ENCODE measurements around the gene ING4. TPM values are rescaled to one million over a fixed set of nuclear protein-coding genes. Genes with fewer than 3 reads are reported as not detected.

ING4 gene
- total RNA-seq, 1 donor from 2014 or later, result 45.7 TPM

DNA sequence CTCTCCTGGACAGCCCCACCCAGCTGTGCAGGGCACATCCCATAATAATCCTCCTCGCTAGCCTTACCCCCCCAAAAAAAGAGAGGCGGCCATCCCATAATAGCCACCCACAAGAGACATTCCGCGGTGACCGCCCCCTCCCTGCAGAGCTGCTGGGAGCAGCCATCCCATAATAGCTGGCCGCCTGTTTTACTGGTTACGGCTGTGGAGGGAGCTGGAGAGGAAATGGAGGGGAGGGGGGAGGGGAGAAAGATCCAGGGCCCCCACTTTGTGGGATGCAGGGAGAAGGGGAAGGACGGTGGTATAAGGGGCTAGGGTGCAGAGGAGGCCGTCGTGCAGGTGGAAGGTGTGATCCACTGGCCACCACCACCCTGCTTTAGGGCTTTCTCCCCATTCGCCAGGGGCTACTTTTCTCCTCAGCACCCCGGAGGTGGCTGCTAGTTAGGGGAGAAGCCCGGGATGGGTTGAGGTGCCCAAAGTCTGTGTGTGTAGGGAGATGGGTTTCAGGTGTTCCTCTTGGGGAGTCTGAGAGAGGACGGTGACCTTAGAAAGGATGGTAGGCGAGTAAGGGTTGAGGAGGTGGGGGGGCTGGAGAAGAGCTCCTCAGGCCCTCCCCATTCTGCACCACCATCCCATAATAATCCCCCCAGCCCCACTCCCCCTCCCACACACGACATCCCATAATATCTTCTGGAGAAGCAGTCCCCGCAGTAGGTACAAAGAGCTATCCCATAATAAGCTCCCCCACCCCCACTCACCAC, 49.7 kb downstream of the ING4 start:
- no peaks in the 10 kb centered on the region for H3K27me3 ChIP-seq
- H3K36me3 ChIP-seq, result no peaks in the 10 kb centered on the region
- intact Hi-C loops (cut with DNase I), result no loop called here
- peak overlapping the region; percentile 31 to 33 for H3K4me3 ChIP-seq
- H3K9me3 ChIP-seq, result no peaks in the 10 kb centered on the region
- peak overlapping the region; percentile 94 for H3K27ac ChIP-seq
- H3K4me1 ChIP-seq, result peaks cover 33% of the 10 kb centered on the region
- TF ChIP-seq POLR2A (IDR thresholded peaks at IDR 0.05) (peak in 1 of 2 donors; percentile 5), POLR2AphosphoS5 (IDR thresholded peaks at IDR 0.05; ENCODE audit: insufficient read depth in 1 of 2, low read depth in 1 of 2) (peak in 1 of 2 donors; percentile 58)
- TF ChIP-seq, protein P1, sequence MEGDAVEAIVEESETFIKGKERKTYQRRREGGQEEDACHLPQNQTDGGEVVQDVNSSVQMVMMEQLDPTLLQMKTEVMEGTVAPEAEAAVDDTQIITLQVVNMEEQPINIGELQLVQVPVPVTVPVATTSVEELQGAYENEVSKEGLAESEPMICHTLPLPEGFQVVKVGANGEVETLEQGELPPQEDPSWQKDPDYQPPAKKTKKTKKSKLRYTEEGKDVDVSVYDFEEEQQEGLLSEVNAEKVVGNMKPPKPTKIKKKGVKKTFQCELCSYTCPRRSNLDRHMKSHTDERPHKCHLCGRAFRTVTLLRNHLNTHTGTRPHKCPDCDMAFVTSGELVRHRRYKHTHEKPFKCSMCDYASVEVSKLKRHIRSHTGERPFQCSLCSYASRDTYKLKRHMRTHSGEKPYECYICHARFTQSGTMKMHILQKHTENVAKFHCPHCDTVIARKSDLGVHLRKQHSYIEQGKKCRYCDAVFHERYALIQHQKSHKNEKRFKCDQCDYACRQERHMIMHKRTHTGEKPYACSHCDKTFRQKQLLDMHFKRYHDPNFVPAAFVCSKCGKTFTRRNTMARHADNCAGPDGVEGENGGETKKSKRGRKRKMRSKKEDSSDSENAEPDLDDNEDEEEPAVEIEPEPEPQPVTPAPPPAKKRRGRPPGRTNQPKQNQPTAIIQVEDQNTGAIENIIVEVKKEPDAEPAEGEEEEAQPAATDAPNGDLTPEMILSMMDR (IDR thresholded peaks at IDR 0.05), result no peak
- peak in 1 of 2 donors; percentile 94 for DNase-seq (ENCODE audit: extremely low spot score in 2 of 2)

DNA sequence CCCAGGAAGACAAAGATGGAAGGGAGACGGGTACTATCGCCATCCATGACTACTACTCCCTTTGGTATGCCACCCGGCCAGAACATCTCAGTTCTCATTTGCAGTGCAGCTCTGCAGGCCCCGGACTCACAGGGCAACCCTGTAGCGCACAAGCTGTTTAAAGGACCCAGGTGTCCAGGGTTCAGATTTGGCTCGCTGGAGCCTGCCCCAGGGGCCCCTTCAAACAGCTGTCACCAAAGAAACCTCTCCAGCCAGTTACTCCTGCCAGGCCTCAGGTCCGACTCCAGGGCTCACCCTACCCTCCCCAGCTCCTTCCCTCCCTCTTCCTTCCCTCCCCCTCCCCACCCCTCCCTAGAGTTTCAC, 50.3 kb downstream of the ING4 start:
- peak overlapping the region; percentile 94 for H3K27ac ChIP-seq
- intact Hi-C loops (cut with DNase I), result no loop called here
- DNase-seq (ENCODE audit: extremely low spot score in 2 of 2), result no peak
- H3K4me3 ChIP-seq, result peak overlapping the region; percentile 31 to 33
- H3K27me3 ChIP-seq, result no peaks in the 10 kb centered on the region
- H3K4me1 ChIP-seq, result peaks cover 33% of the 10 kb centered on the region
- H3K36me3 ChIP-seq, result no peaks in the 10 kb centered on the region
- H3K9me3 ChIP-seq, result no peaks in the 10 kb centered on the region
- no peak for TF ChIP-seq POLR2A (IDR thresholded peaks at IDR 0.05)
- TF ChIP-seq, protein P1 (IDR thresholded peaks at IDR 0.05), result no peak
- TF ChIP-seq POLR2AphosphoS5 (IDR thresholded peaks at IDR 0.05; ENCODE audit: insufficient read depth in 1 of 2, low read depth in 1 of 2), result no peak

DNA sequence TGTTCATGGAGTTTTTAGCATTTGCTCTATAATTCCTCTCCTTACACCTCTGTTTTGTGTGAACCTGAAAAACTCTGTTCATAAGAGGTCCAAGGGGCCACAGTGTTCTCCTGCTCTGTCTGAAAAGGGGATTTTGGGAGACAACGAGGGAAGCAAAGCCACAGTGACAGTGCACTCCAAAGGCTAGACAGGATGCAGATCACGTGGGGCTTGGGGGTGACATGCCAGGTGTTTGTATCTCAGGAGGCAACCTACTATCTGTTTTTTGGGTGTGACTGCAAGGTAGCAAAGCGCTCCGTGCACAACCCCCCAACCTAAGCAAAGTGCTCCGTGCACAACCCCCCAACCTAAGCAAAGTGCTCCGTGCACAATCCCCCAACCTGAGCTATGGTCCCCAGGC, 50.7 kb downstream of the ING4 start:
- Histone ChIP-seq H3K27ac (peak overlapping the region; percentile 94), H3K4me1 (peaks cover 33% of the 10 kb centered on the region), H3K36me3 (no peaks in the 10 kb centered on the region), H3K9me3 (no peaks in the 10 kb centered on the region), H3K27me3 (no peaks in the 10 kb centered on the region), H3K4me3 (peak overlapping the region; percentile 31 to 33)
- intact Hi-C loops (cut with DNase I), result no loop called here
- DNase-seq (ENCODE audit: extremely low spot score in 2 of 2), result no peak
- TF ChIP-seq POLR2A (IDR thresholded peaks at IDR 0.05) (no peak), POLR2AphosphoS5 (IDR thresholded peaks at IDR 0.05; ENCODE audit: insufficient read depth in 1 of 2, low read depth in 1 of 2) (no peak)
- TF ChIP-seq, protein P1 (IDR thresholded peaks at IDR 0.05), result no peak

DNA sequence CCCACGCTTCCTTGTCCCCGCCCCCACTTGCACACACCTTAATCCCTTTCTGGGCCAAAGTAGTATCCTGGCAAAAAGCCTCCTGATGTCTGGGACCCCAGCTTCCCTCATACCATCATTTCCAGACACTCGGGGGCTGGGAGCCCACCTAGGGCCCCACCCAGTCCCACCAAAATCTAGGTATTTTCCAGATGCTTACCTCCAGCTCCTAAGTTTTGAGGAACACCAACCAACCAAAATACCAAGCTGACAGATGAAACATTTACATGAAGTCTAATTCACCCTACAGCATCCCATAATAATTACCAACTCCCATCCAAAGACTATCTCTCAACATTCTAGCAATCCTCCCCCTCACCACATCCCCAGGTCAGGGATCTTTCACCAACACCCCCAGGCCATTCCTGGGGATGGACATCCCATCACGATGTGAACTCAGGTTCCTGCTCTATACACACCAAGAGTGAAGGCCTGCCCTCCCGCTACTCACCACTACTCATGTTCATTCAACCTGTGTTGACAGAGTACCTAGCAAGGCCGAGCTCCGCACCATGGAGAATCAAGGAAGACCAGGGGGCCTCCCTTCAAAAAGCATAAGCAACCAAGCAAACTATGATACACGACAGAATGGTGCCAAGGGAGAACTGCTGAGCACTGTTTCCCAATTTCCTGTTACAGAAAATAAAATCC, 54.2 kb downstream of the ING4 start:
- no peak overlapping the region for H3K4me3 ChIP-seq
- intact Hi-C loops (cut with DNase I), result no loop called here
- peak overlapping the region; percentile 99 for H3K27ac ChIP-seq
- no peak for DNase-seq (ENCODE audit: extremely low spot score in 2 of 2)
- peaks cover 48% of the 10 kb centered on the region for H3K4me1 ChIP-seq
- no peaks in the 10 kb centered on the region for H3K27me3 ChIP-seq
- no peaks in the 10 kb centered on the region for H3K9me3 ChIP-seq
- TF ChIP-seq POLR2AphosphoS5 (IDR thresholded peaks at IDR 0.05; ENCODE audit: insufficient read depth in 1 of 2, low read depth in 1 of 2), result no peak
- no peaks in the 10 kb centered on the region for H3K36me3 ChIP-seq

DNA sequence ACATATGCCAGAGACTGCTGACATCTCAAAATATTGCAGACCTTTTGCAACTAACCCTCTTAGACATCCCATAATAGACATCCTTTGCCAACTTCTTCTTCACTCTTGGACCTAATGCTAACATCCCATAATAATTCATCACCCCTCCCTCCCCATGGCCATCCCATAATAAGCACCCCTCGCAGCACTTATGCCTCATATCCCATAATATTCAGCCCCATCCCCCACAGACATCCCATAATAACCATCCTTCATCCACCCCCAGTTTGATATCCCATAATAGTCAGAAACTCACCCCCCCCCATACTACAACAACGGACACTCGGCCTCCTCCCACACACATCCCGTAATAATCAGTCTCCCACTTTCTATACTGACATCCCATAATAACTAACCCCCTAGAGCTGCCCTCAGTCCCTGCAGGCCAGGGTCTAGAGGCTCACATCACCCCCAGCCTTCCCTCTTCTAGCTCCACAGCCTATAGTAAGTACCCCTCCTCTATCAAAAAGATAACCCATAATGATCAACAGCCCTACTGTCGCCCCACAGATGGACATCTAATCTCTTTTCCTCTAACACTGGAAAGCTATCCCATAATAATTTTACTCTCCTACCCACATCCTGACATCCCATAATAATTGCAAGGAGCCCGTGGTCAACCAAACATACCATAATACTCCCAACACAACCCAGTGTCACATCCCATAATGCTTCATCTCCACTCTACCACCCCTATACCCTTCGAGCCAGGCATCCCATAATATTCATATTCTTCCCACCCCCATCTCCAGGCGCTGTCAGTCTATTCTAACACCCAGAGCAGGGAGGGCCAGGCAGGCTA, 54.9 kb downstream of the ING4 start:
- intact Hi-C loops (cut with DNase I), result no loop called here
- DNase-seq (ENCODE audit: extremely low spot score in 2 of 2), result peak in 1 of 2 donors; percentile 90
- H3K27me3 ChIP-seq, result no peaks in the 10 kb centered on the region
- no peaks in the 10 kb centered on the region for H3K36me3 ChIP-seq
- no peak for TF ChIP-seq POLR2A (IDR thresholded peaks at IDR 0.05)
- no peak for TF ChIP-seq POLR2AphosphoS5 (IDR thresholded peaks at IDR 0.05; ENCODE audit: insufficient read depth in 1 of 2, low read depth in 1 of 2)
- TF ChIP-seq, protein P1 (IDR thresholded peaks at IDR 0.05), result no peak
- no peak overlapping the region for H3K4me3 ChIP-seq
- H3K27ac ChIP-seq, result peak overlapping the region; percentile 99
- no peaks in the 10 kb centered on the region for H3K9me3 ChIP-seq
- H3K4me1 ChIP-seq, result peaks cover 49% of the 10 kb centered on the region
